Cortex of kidney (tissue), 1 donor: ENCODE data around the gene PPFIA2.

ENCODE experiments used
- DNase-seq: peaks from one replicate; lab custom pipeline; 2025; lab: John Stamatoyannopoulos, UW

The PPFIA2 gene

DNA sequence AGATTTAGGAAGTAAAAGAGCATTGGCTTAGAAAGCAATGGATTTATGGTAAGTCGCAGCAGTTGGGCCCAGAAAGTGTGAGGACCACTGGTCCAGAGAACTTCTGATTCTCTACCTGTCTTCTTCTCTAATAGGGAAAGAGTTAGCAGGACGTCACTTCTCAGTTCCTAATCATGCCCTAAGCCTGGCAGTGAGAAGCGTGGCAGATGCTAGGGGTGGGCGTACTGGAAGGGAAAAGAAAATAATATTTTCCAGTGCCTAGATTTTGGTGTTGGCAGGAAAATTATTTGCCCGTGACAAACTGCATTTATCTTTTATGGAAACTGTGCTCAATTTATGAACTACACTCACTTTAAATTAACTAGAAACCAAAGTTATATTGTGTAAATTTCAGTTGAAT is 212.3 kb downstream of the PPFIA2 start:
- no peak for DNase-seq

DNA sequence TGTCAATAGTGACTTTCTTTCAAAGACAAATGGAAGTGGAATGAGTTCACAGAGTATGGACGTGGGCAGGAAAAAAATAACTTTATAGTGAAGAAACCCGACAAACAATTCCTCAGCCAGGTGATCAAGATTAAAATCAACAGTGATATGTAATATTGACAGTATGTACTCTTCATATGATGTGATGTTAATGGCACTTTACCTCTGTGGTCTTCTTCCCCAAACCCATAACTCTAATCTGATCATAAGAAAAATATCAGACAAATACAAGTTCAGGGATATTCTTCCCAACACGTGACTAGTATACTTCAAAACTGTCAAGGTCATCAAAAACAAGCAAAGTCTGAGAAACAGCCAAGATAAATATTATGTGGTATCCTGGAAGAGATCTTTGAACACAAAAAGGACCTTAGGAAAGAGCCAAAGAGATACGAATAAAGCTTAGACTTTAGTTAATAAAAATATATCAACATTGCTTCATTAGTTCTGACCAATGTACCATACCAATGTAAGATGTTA is 215.5 kb downstream of the PPFIA2 start:
- DNase-seq: no peak

DNA sequence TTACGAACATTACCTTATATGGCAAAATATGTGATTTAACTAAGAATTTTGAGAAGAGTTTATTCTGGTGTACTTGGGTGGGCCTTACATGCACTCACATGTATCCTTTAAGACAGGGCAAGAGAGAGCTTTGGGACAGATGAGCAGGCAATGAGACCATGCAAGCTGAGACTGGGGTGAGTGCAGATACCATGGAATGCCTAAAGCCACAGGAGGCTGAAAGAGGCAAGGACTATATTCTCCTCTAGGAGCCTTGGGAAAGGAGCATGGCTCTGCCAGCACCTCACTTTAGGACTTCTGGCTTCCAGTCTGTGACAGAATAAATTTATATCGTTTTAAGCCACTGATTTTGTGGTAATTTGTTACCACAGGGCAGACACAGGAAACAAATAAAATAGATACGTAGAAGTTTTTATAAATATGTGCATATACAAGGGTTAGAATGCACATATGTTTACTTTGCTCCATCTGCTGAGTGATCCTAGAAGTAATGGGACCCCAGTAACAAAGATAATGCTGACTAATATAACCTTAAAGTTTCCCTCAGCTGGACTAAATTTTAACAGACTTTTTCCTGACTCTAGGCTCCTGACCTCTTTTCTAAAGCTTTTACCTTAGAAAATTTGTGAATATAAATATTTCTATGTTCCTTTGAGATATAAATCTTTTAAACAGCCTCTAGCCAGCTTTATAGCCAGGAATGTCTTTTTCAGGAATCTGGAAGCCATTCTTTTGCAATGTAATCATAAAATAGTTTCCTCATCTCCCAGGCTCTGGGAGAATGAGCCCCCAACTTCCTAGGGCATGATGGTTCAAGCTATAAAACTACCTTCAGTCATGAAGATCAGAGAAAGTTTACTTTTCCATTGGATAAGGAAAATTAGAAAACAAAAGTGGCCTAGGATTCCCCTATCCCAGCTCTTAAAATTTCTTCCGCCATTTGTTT is 216.8 kb downstream of the PPFIA2 start:
- no peak for DNase-seq

DNA sequence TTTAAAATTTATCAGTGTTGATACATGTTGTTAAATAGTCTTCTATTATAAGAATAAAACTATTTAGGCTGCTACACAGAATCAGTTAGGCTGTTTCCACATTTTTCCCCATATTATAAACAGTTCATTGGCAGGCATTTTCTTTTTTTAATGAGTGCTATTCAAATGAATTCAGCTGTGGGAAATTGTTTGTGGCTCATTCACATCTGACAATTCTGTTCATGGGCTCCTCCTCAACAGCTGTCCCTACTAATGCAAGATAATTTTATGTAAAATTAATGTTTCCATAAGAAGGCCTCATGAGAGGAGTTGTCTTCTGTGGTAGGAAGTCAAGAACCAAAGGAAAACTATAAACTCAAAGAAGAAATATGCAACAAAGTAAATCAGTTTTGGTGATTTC is 218.0 kb downstream of the PPFIA2 start:
- no peak for DNase-seq

DNA sequence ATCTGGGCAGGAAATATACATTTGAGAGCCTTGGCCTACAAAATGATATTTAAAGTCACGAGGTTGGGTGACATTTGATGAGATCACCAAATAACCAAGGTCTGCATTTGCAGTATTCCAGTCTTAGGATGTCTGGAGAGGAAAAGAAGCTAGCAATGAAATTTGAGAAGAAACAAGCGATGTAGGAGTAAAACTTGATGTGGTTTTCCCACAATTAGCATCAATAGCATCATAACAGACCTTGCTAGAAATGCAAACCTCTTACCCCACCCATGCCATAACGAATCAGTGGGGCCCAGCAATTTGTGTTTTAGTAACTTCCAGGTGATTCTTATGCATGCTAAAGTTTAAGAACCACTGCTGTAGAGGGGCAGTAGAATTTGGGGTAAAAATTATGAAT is 219.9 kb downstream of the PPFIA2 start:
- no peak for DNase-seq

DNA sequence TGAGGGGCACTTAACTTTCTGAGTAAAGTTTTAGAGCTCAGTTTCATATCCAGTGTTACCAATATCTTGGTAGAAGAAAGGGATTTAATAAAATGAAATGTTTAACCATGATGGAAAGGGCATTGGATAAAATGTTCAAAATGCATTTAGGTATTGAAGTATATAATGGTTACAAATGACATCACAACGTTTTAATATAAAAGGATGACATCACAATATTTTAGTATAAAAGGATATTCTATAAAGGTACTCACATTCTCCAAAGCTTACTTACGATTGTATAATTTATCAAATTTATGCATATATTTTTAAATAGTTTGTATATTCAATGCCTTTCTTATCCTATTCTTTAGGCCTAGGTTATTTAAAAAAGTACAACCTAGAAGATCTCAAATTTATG is 226.1 kb downstream of the PPFIA2 start:
- DNase-seq: no peak

DNA sequence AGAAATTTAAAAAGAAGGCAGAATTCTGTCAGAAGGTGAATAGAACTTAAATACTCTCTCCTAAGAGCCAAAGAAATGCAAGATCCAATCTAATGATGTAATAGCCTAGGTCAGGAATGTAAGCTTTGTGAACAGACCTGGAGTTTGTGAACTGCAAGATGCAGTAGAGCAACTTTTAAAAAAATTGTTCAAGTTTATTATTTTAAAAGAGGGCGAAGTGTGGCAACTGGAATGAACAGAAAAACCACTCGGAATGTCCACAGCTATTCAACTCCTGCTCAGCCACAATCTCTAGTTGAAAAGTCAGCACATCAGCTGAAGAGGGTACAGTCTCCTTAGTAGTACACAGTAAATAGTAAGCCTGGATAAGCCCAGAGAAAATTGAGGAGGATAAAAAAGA is 228.8 kb downstream of the PPFIA2 start:
- no peak for DNase-seq

DNA sequence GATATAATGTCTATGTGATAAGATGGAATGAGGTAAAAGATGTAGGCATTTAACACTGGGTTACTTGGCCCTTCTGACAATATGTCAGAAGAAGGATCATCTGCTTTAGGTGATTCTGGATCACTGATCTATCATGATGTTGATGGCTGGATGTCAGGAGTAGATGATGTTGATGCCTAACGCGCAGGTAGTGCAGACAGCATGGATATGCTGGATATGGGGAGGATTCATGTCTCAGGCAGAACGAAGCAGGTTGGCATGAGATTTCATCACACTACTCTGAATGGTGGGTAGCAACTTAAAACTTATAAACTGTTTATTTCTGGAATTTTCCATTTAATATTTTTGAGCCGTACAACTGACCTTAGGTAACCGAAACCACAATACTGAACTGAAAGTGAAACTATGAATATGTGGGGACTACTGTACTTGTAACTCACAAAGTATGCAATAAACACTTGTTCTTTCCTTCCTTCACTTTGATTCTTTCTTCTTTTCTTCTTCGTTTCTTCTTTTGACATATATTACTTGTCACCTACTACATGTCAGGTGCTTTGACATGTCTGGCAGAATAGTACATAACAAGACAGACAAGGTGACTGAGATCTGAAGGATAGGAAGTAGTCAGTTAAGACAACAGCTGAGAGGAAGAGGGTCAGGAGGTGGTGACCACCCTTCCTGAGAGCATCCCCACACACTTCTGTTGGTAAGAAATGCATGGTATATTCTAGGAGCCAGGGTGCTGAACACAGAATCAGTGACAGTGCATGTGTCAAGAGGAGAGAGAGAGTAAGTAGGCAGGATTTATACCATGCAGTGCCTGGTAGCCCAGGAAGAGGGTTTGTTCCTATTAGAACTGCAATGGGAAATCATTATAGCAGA is 238.8 kb downstream of the PPFIA2 start:
- DNase-seq: no peak

DNA sequence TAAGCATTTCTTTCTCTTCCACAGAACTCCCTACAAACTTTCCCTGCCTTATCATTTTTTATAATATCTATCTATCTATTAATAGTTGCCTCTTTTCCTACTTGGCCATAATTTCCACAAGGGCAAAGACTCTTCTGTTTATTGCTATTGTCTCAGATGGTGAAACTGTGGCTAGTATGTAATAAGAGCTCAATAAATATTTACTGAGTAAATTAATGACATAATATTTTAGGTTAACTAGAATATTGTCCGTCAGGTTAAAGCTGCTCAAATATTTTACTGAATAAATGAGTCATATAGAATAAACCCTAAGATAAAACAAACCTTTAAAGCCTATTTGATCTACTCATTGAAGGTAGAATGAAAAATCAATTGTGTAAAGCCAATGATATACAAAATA is 240.5 kb downstream of the PPFIA2 start:
- DNase-seq: no peak

DNA sequence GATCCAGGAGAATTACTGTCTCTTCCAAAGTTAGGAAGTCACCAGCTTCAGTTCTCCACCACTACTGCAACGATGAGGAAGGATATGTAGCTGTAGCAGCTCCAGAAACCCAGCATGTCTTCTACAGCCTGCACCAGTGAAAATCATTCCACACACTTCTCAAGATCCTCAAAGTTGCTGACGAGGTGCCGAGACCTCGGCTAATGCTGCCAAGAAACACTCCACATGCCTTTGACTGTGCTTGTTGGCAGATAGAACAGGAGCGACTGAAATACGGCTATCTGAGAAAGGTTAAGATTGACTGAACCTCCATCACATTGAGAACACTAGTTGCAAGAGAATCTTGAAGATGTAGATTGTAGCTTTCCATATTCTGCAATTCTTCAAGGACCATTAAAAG is 241.9 kb downstream of the PPFIA2 start:
- DNase-seq: no peak

DNA sequence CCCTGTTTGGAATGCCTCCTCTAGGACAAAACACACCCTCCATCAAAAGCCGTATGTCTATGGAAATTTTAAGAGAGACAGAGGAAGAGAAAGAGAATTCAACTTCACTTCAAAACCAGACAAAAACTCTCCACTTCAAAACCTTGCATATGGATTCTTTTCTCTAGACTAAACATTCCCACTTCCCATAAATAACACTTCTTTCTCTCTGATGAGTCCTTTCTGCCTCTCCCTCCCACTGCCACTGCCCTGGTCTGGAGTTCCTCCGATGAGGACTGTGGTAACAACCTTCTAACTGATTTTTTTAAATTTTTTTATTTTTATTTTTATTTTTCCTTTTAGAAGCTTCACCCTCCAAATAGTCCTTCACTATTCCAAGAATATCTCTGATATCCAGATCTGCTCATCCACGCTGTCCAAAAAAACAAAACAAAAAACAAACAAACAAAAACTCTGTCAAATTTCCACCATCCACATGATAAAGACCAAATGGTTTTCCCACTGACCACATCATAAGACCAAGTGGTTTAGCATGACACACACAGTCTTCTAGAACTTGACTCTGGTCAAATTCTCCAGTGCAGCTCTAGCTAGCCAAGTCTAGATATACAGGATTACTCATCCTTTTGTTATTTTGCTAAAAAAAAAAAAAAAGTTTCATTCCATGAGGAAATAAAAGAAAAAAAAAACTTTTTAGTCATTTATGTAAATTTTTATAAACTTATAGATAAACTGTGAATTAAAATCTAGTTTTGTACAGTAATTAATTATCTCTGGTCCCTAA is 256.0 kb downstream of the PPFIA2 start:
- no peak for DNase-seq

DNA sequence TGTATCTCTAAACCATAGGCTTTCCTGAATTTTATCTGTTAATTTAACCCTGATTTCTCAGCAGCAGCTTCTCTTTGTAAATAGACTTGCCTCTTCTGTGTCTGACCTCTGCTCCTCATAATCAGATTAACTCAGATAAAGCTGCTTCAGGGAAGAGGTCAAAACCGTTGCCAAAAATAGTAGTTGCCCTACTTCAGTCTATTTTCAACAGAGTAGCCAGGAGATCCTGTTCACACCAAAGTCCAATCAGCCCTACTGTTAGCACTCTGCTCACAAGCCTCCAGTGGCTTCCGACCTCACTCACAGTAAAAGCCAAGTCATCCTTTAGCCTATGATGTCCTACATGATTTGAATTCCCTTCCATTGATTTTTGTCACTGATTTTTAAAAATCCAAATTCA is 258.4 kb downstream of the PPFIA2 start:
- DNase-seq: no peak

DNA sequence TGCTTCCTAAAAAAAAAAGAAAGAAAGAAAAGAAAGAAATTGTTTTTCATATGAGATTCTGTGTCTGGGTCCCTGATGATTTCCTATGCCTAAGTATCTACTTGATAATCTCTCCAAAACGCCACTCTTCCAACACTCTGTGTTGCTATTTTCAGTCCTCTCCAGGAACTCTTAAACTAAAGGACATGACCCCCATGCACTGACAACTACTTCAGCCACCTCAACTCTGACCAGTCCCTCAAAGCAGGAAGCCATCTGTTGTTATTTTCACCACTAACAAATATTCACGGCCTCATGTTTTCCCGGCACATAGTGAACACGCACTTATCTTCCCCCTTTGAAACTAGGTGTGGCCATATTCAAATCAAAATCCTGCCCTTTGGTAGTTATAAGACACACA is 259.3 kb downstream of the PPFIA2 start:
- no peak for DNase-seq

DNA sequence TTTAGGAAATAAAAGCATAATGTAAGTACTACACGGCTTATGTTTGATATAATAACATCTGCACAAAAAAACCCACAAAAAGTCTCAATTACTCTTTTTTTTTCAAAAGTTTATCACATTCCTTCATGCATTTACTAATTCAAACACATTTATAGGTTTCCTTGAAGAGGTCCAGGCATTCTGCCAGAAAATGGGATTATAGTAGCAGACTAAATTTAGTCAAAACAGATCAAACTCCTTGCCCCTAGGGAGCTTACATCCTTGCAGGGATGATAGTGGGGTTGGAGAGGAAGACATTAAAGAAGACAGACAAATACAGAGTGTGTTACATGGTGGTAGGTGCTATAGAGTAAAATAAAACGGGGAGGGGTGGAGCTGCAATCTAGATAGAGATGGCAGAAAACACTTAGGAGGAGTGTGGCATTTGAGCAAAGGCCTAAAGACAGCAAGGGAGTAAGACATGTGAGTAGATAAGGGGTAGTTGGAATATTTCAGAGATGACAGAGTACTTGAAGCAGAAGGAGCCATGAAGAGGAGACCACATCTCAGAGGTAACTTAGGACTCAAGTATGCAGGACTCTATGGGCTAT is 266.9 kb downstream of the PPFIA2 start:
- DNase-seq: no peak

DNA sequence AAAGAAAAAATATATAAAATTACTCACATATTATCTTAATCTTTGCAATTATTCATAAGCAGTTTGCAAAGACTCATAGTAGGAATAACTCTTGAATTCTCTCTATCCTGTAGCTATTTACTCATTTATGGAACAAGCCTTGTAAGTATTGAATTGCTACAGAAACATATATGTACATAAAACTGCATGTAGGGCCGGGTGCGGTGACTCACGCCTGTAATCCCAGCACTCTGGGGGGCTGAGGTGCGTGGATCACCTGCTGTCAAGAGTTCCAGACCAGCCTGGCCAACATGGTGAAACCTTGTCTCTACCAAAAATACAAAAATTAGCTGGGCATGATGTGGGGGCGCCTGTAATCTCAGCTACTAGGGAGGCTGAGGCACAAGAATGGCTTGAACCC is 286.2 kb downstream of the PPFIA2 start:
- DNase-seq: no peak

DNA sequence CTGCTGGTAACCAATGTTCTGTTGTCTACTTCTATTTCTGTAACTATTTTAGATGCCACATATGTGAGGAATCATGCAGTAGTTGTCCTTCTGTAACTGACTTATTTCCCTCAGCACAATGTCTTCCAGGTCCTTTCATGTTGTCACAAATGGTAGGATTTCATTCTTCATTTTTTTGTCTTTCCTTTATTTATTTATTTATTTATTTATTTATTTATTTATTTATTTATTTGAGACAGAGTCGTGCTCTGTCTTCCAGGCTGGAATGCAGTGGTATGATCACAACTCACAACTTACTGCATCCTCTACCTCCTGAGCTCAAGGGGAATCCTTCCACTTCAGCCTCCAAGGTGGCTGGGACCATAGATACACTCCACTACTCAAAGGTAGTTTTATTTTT is 288.2 kb downstream of the PPFIA2 start:
- no peak for DNase-seq

DNA sequence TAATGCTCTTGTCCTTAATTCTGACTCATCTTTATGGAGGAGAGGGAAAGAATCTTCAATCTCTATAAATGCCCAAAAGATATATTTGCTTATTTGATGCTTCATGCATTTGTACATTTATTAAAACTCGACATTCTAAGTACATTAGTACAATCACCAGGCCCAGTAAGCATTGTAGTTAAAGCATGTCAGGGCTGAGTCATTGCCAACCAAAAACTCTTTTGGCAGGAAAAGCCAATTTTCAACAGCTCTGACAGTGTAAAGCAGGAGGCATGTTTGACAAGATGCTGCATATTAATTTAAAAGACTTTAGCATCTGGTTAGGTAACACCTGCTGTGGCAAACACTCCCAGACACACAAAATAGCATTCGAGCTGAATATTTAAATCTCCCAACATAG is 290.9 kb downstream of the PPFIA2 start:
- DNase-seq: no peak

DNA sequence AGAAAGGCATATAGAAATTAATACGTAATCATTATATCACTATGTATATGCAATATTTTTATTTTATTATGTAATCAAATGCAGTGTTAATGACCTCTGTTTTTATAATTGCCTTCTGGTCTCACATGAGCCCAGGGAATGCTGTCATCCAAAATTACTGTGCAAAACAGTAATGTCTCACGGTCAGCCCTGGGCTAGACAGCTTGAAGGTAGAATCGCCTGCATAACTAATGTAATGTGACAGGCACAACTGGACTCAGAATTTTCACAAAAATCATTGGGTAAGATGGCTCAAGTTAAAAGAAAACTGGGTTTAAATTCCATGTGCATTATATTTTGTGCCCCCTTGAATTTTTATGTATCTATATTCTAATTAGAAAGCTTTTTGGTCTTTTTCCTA is 293.3 kb downstream of the PPFIA2 start:
- no peak for DNase-seq

DNA sequence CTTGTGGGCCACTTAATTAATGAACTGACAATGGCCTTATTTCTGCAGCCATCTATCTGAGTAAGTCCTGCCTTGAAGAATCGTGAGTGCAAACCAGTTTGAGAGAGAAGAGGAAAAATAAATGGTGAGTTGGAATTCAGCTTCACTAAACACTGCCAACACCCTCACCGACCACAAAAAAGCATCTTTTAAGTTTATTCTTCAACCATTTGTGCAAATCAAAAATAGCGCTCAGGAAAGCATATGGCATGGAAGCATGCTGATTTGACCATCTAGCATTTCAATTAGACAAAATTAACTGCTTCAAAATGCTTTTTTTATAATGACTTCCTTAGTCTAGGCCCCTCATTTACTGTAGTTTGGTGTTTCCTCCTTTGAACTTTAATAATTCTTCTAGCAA is 294.0 kb downstream of the PPFIA2 start:
- no peak for DNase-seq

DNA sequence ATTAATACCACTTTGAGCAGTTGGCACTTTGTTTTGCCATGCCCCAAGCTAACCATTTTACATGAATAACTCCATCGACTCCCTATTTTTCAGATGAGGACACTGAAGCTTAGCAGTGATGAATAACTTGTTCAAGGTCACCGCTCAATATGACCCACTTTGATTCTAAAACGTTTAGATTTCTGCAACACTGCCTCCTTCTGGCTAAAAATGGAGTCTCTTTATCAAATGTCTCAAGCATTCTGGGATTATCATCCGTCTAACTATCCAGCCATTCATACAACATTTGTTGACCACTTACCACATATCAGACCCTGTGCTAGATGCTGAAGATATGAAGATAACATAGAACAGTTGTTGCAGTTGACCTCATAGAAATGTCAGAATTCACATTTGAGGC is 298.0 kb downstream of the PPFIA2 start:
- DNase-seq: no peak

DNA sequence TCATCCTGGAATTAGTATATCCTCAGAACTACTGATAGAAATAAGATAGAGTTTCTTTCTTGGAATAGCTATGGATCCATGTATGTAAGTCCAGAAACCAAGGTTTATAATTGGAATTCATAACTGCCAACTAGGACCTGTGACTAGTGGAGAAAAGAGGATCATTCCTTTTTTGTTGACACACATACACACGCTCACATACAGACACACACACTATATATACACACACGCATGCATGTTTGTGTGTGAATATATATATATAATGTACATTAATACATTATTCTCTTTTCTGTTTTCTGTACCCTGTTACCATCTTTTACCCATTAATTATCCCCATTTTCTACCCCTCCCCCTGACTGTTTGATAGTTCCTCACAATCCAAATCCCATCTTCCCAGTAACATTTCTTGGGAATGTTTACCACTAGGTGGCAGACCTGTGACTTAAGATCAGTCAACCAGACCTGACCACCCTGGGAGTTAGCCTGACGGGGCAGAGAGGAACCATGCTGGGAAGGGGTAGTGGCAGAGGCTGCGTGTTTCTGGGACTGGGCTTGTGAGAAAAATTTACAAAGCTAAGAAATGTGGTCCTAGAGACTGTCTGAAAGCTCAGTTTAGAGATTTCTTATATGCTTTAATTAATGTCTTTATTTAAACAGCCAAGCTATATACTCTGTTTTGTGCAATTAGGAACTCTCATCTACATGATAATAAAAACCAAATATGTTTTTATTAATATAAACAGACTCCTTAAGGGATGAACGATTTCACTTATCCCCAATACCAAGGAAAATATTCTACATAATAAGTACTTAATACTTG is 308.0 kb downstream of the PPFIA2 start:
- no peak for DNase-seq
